GM23338 (cell line): ENCODE results near the gene ZNF526. TPM values are rescaled to one million over a fixed set of nuclear protein-coding genes. Genes with fewer than 3 reads are reported as not detected.

Experiments used
- ATAC-seq: fragments of 200-7000 bp; cut with Tn5 transposase; 3 replicates; pipeline ENCODE4 v1.9.1; 2020
- DNase-seq: peaks from one replicate; pipeline ENCODE4 v3.0.0-alpha.2; 2015; ENCODE audit warnings: low spot score
- H2AFZ ChIP-seq: fragments of 200-600 bp; sonication (generic); 2 replicates; pipeline ENCODE4 v1.8.0; 2016; ENCODE audit warnings: antibody characterized with exemption, mild to moderate bottlenecking, moderate library complexity
- H3F3A ChIP-seq: fragments of 200-600 bp; sonication (generic); replicated peaks from 2 replicates; pipeline ENCODE4 v1.8.0; 2017; ENCODE audit warnings: antibody characterized with exemption, mixed run types, low read depth
- H3K27ac ChIP-seq: fragments of 200-600 bp; sonication (generic); 2 replicates; pipeline ENCODE4 v1.6.1; 2016; ENCODE audit warnings: low read depth
- H3K27me3 ChIP-seq: fragments of 200-600 bp; sonication (generic); 2 replicates; pipeline ENCODE4 v1.8.0; 2016; ENCODE audit warnings: mild to moderate bottlenecking, mixed run types, moderate library complexity; ENCODE audit not compliant: insufficient read depth
- H3K36me3 ChIP-seq: fragments of 200-600 bp; sonication (generic); 2 replicates; pipeline ENCODE4 v1.8.0; 2016; ENCODE audit warnings: mild to moderate bottlenecking; ENCODE audit not compliant: insufficient read depth
- H3K4me1 ChIP-seq: fragments of 200-600 bp; sonication (generic); 2 replicates; pipeline ENCODE4 v1.8.0; 2016; ENCODE audit warnings: mild to moderate bottlenecking, moderate library complexity; ENCODE audit not compliant: insufficient read depth
- H3K4me2 ChIP-seq: fragments of 200-600 bp; sonication (generic); 2 replicates; pipeline ENCODE4 v1.7.1; 2017; ENCODE audit warnings: mixed run types
- H3K4me3 ChIP-seq: fragments of 200-600 bp; sonication (generic); 2 replicates; pipeline ENCODE4 v1.6.1; 2016; ENCODE audit warnings: mixed run types
- H3K79me2 ChIP-seq: fragments of 200-600 bp; sonication (generic); replicated peaks from 2 replicates; pipeline ENCODE4 v1.8.0; 2017; ENCODE audit warnings: mild to moderate bottlenecking; ENCODE audit not compliant: insufficient read depth
- H3K9me2 ChIP-seq: fragments of 200-600 bp; sonication (generic); 2 replicates; pipeline ENCODE4 v1.8.0; 2017; ENCODE audit not compliant: insufficient read depth
- H4K20me1 ChIP-seq: fragments of 200-600 bp; sonication (generic); replicated peaks from 2 replicates; pipeline ENCODE4 v1.8.0; 2017; ENCODE audit warnings: mild to moderate bottlenecking; ENCODE audit not compliant: insufficient read depth
- H3K27ac Mint-ChIP-seq: 2 replicates; pipeline ENCODE4 v1.8.0; 2020; ENCODE audit warnings: inconsistent platforms, mild to moderate bottlenecking, moderate library complexity, mixed read lengths
- H3K27me3 Mint-ChIP-seq: 3 replicates; pipeline ENCODE4 v1.8.0; 2022; ENCODE audit warnings: low read depth, mild to moderate bottlenecking, moderate library complexity, mixed read lengths, inconsistent platforms; ENCODE audit not compliant: insufficient read depth, poor library complexity
- H3K36me3 Mint-ChIP-seq: 3 replicates; pipeline ENCODE4 v1.8.0; 2021; ENCODE audit warnings: low read depth, mild to moderate bottlenecking, inconsistent platforms, moderate library complexity, mixed read lengths
- H3K4me1 Mint-ChIP-seq: 3 replicates; pipeline ENCODE4 v1.8.0; 2020; ENCODE audit warnings: mild to moderate bottlenecking, inconsistent platforms, mixed read lengths
- H3K4me3 Mint-ChIP-seq: 3 replicates; pipeline ENCODE4 v1.8.0; 2021; ENCODE audit warnings: moderate library complexity, mild to moderate bottlenecking, inconsistent platforms, mixed read lengths
- H3K9me3 Mint-ChIP-seq: 3 replicates; pipeline ENCODE4 v1.8.0; 2020; ENCODE audit warnings: moderate library complexity, mild to moderate bottlenecking, inconsistent platforms, mixed read lengths
- CREB1 ChIP-seq: fragments of 250-450 bp; sonication (Bioruptor Pico); IDR thresholded peaks from 2 replicates; pipeline ENCODE4 v1.5.0; 2020; ENCODE audit warnings: low read depth, mild to moderate bottlenecking, moderate library complexity
- EZH2 ChIP-seq: fragments of 200-600 bp; sonication (generic); IDR thresholded peaks from one replicate; pipeline ENCODE4 v1.8.0; 2017; ENCODE audit warnings: antibody characterized with exemption, mild to moderate bottlenecking, low read depth; ENCODE audit not compliant: unreplicated experiment
- JUNB ChIP-seq: IDR thresholded peaks from one replicate; pipeline ENCODE4 v1.6.1; 2016; ENCODE audit warnings: antibody characterized with exemption; ENCODE audit not compliant: unreplicated experiment
- NANOG ChIP-seq: IDR thresholded peaks from 2 replicates; pipeline ENCODE4 v1.6.1; 2016; ENCODE audit warnings: antibody characterized with exemption, borderline replicate concordance
- POLR2AphosphoS5 ChIP-seq: IDR thresholded peaks from 2 replicates; pipeline ENCODE4 v1.6.1; 2016; ENCODE audit warnings: antibody characterized with exemption, low read depth
- STAT1 ChIP-seq: IDR thresholded peaks from one replicate; pipeline ENCODE4 v1.6.1; 2016; ENCODE audit warnings: antibody characterized with exemption; ENCODE audit not compliant: unreplicated experiment
- polyA plus RNA-seq: library from polyadenylated mRNA; unstranded; fragments of >200 nt; fragmentation: Nextera tagmentation; extraction: Ambion mirVana; gene quantifications from 2 replicates; pipeline ENCODE4 v1.2.1, GENCODE V29; 2016
- total RNA-seq: library from RNA; depleted of rRNA; stranded (reverse); fragments of >200 nt; shearing (Covaris generic); gene quantifications from 2 replicates; pipeline ENCODE4 v1.2.3, GENCODE V29; 2014
- TF ChIP-seq, protein P1 (sequence below): IDR thresholded peaks from one replicate; pipeline ENCODE4 v1.6.1; 2018; ENCODE audit warnings: antibody characterized with exemption; ENCODE audit not compliant: unreplicated experiment
- TF ChIP-seq, protein P2 (sequence below): fragments of 250-450 bp; sonication (Bioruptor Pico); IDR thresholded peaks from 2 replicates; pipeline ENCODE4 v1.5.0; 2020; ENCODE audit warnings: mild to moderate bottlenecking, moderate library complexity
- TF ChIP-seq, protein P3 (sequence below), 2 experiments: fragments of 200-600 bp in 1 of 2; sonication (generic) in 1 of 2; conservative IDR thresholded peaks; 2 replicates each; pipeline versions ENCODE4 v1.5.1 to v1.6.1; 2016 to 2017; ENCODE audit warnings: antibody characterized with exemption in 2 of 2, low read depth in 2 of 2, mild to moderate bottlenecking in 2 of 2, moderate library complexity in 1 of 2

Gene ZNF526
- total and polyA plus RNA-seq, 2 experiments from 2014 or later = 4.7 to 13.3 TPM

DNA sequence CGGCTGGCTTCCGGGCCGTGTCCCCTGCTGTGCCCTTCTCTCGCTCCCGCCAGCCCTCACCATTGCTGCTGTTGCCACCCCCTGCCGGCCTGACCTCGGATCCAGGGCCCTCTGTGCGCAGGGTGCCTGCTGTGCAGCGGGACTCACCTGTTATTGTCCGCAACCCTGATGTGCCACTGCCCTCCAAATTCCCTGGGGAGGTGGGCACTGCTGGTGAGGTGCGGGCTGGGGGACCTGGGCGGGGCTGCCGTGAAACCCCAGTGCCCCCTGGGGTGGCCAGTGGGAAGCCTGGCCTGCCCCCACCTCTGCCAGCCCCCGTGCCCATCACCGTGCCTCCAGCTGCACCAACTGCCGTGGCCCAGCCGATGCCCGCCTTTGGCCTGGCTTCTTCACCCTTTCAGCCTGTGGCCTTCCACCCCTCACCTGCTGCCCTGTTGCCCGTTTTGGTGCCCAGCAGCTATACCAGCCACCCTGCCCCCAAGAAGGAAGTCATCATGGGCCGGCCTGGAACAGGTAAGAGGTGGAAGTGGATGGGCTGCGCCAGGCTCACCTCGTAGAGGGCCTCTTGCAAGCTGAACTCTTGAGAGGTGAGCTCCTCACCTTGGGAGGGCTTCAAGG is 54.1 kb downstream of the ZNF526 start:
- no peak overlapping the region for H2AFZ ChIP-seq
- peaks cover 6% of the 10 kb centered on the region; the same call in 1 of the 2 replicates for H3K79me2 ChIP-seq
- peaks cover 29% of the 10 kb centered on the region for H3K4me1 Mint-ChIP-seq
- no peak overlapping the region for H3K4me2 ChIP-seq
- no peak overlapping the region for H3K4me3 Mint-ChIP-seq
- no peak overlapping the region for H3K4me3 ChIP-seq
- peaks cover 6% of the 10 kb centered on the region for H3K27me3 Mint-ChIP-seq
- no peak overlapping the region for H3K27ac ChIP-seq
- no peaks in the 10 kb centered on the region for H3K9me2 ChIP-seq
- no peaks in the 10 kb centered on the region for H3K27me3 ChIP-seq
- no peak for TF ChIP-seq JUNB
- peaks cover 6% of the 10 kb centered on the region; the same call in 1 of the 2 replicates for H3K4me1 ChIP-seq
- H4K20me1 ChIP-seq = 0 out of 2 replicates have a peak, but pooled peaks cover 3% of the 10 kb centered on the region
- no peaks in the 10 kb centered on the region for H3K36me3 ChIP-seq
- H3F3A ChIP-seq = no peaks in the 10 kb centered on the region
- DNase-seq (no peak), ATAC-seq (no peak)
- no peak overlapping the region for H3K27ac Mint-ChIP-seq
- H3K9me3 Mint-ChIP-seq = no peaks in the 10 kb centered on the region; the same call in 2 of the 3 replicates
- peaks cover 13% of the 10 kb centered on the region; the same call in 2 of the 3 replicates for H3K36me3 Mint-ChIP-seq

DNA sequence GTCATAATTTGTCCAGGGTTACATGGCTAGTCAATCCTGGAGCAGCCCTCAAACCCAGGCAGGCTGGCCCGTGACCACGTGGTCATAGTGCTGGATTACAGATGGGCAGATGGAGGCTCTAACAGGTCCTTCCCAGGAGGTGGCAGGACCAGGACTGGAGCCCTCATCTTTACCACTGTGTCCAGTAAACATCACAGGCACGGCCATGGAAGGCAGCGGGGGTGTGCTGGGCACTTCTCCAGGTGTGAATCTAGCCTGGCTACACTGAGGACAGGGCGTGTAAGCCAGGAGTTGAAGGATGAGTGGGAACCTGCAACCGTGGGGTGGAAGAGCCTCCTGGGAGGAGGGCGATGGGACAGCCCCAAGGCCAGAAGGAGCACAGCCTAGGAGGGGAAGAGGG is 55.0 kb downstream of the ZNF526 start:
- Histone ChIP-seq H3K4me1 (peaks cover 5% of the 10 kb centered on the region; the same call in 1 of the 2 replicates), H4K20me1 (0 out of 2 replicates have a peak, but pooled peaks cover 3% of the 10 kb centered on the region), H3F3A (peaks cover 5% of the 10 kb centered on the region; the same call in 1 of the 2 replicates), H3K4me3 (no peak overlapping the region), H3K27me3 (no peaks in the 10 kb centered on the region), H2AFZ (no peak overlapping the region), H3K36me3 (no peaks in the 10 kb centered on the region), H3K9me2 (no peaks in the 10 kb centered on the region), H3K27ac (no peak overlapping the region), H3K4me2 (no peak overlapping the region), H3K79me2 (no peaks in the 10 kb centered on the region; the same call in 1 of the 2 replicates)
- ATAC-seq = no peak
- Mint-ChIP-seq H3K36me3 (peaks cover 13% of the 10 kb centered on the region; the same call in 2 of the 3 replicates), H3K4me1 (peaks cover 27% of the 10 kb centered on the region), H3K4me3 (no peak overlapping the region; the same call in 2 of the 3 replicates), H3K27me3 (peaks cover 6% of the 10 kb centered on the region), H3K9me3 (no peaks in the 10 kb centered on the region; the same call in 2 of the 3 replicates), H3K27ac (no peak overlapping the region; the same call in 1 of the 2 replicates)
- no peak for DNase-seq
- TF ChIP-seq, protein P1, sequence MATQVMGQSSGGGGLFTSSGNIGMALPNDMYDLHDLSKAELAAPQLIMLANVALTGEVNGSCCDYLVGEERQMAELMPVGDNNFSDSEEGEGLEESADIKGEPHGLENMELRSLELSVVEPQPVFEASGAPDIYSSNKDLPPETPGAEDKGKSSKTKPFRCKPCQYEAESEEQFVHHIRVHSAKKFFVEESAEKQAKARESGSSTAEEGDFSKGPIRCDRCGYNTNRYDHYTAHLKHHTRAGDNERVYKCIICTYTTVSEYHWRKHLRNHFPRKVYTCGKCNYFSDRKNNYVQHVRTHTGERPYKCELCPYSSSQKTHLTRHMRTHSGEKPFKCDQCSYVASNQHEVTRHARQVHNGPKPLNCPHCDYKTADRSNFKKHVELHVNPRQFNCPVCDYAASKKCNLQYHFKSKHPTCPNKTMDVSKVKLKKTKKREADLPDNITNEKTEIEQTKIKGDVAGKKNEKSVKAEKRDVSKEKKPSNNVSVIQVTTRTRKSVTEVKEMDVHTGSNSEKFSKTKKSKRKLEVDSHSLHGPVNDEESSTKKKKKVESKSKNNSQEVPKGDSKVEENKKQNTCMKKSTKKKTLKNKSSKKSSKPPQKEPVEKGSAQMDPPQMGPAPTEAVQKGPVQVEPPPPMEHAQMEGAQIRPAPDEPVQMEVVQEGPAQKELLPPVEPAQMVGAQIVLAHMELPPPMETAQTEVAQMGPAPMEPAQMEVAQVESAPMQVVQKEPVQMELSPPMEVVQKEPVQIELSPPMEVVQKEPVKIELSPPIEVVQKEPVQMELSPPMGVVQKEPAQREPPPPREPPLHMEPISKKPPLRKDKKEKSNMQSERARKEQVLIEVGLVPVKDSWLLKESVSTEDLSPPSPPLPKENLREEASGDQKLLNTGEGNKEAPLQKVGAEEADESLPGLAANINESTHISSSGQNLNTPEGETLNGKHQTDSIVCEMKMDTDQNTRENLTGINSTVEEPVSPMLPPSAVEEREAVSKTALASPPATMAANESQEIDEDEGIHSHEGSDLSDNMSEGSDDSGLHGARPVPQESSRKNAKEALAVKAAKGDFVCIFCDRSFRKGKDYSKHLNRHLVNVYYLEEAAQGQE = no peak
- TF ChIP-seq CREB1 (no peak), POLR2AphosphoS5 (no peak), NANOG (no peak), JUNB (no peak), EZH2 (no peak), STAT1 (no peak)
- TF ChIP-seq, protein P2, sequence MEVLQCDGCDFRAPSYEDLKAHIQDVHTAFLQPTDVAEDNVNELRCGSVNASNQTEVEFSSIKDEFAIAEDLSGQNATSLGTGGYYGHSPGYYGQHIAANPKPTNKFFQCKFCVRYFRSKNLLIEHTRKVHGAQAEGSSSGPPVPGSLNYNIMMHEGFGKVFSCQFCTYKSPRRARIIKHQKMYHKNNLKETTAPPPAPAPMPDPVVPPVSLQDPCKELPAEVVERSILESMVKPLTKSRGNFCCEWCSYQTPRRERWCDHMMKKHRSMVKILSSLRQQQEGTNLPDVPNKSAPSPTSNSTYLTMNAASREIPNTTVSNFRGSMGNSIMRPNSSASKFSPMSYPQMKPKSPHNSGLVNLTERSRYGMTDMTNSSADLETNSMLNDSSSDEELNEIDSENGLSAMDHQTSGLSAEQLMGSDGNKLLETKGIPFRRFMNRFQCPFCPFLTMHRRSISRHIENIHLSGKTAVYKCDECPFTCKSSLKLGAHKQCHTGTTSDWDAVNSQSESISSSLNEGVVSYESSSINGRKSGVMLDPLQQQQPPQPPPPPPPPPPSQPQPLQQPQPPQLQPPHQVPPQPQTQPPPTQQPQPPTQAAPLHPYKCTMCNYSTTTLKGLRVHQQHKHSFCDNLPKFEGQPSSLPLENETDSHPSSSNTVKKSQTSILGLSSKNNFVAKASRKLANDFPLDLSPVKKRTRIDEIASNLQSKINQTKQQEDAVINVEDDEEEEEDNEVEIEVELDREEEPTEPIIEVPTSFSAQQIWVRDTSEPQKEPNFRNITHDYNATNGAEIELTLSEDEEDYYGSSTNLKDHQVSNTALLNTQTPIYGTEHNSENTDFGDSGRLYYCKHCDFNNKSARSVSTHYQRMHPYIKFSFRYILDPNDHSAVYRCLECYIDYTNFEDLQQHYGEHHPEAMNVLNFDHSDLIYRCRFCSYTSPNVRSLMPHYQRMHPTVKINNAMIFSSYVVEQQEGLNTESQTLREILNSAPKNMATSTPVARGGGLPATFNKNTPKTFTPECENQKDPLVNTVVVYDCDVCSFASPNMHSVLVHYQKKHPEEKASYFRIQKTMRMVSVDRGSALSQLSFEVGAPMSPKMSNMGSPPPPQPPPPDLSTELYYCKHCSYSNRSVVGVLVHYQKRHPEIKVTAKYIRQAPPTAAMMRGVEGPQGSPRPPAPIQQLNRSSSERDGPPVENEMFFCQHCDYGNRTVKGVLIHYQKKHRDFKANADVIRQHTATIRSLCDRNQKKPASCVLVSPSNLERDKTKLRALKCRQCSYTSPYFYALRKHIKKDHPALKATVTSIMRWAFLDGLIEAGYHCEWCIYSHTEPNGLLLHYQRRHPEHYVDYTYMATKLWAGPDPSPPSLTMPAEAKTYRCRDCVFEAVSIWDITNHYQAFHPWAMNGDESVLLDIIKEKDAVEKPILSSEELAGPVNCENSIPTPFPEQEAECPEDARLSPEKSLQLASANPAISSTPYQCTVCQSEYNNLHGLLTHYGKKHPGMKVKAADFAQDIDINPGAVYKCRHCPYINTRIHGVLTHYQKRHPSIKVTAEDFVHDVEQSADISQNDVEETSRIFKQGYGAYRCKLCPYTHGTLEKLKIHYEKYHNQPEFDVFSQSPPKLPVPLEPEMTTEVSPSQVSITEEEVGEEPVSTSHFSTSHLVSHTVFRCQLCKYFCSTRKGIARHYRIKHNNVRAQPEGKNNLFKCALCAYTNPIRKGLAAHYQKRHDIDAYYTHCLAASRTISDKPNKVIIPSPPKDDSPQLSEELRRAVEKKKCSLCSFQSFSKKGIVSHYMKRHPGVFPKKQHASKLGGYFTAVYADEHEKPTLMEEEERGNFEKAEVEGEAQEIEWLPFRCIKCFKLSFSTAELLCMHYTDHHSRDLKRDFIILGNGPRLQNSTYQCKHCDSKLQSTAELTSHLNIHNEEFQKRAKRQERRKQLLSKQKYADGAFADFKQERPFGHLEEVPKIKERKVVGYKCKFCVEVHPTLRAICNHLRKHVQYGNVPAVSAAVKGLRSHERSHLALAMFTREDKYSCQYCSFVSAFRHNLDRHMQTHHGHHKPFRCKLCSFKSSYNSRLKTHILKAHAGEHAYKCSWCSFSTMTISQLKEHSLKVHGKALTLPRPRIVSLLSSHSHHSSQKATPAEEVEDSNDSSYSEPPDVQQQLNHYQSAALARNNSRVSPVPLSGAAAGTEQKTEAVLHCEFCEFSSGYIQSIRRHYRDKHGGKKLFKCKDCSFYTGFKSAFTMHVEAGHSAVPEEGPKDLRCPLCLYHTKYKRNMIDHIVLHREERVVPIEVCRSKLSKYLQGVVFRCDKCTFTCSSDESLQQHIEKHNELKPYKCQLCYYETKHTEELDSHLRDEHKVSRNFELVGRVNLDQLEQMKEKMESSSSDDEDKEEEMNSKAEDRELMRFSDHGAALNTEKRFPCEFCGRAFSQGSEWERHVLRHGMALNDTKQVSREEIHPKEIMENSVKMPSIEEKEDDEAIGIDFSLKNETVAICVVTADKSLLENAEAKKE (CRISPR knock-in tag) = no peak
- TF ChIP-seq, protein P3, sequence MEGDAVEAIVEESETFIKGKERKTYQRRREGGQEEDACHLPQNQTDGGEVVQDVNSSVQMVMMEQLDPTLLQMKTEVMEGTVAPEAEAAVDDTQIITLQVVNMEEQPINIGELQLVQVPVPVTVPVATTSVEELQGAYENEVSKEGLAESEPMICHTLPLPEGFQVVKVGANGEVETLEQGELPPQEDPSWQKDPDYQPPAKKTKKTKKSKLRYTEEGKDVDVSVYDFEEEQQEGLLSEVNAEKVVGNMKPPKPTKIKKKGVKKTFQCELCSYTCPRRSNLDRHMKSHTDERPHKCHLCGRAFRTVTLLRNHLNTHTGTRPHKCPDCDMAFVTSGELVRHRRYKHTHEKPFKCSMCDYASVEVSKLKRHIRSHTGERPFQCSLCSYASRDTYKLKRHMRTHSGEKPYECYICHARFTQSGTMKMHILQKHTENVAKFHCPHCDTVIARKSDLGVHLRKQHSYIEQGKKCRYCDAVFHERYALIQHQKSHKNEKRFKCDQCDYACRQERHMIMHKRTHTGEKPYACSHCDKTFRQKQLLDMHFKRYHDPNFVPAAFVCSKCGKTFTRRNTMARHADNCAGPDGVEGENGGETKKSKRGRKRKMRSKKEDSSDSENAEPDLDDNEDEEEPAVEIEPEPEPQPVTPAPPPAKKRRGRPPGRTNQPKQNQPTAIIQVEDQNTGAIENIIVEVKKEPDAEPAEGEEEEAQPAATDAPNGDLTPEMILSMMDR (conservative IDR thresholded peaks at IDR 0.05; ENCODE audit: low read depth in 2 of 2) = no peak
